H1 (cell line): ENCODE data around the gene NOP9. TPM values are rescaled to one million over a fixed set of nuclear protein-coding genes. Genes with fewer than 3 reads are reported as not detected.

Source experiments
- CBX8 ChIP-seq: fragments of 300-800, 300-1000 bp; sonication (generic); IDR thresholded peaks from 2 replicates; pipeline ENCODE4 v1.7.1; 2016; ENCODE audit warnings: low read depth, low read length, borderline replicate concordance
- POLR2AphosphoS5 ChIP-seq: IDR thresholded peaks from 2 replicates; pipeline ENCODE4 v1.6.1; 2011; ENCODE audit warnings: low read depth, low read length
- SIN3A ChIP-seq, 2 experiments: IDR thresholded peaks in 1 of 2; conservative IDR thresholded peaks in 1 of 2; 2 replicates each; pipeline ENCODE4 v1.6.1; 2011 to 2012; ENCODE audit warnings: low read length in 2 of 2, improper control_type of control experiment in 1 of 2, low read depth in 1 of 2, mild to moderate bottlenecking in 1 of 2
- SP1 ChIP-seq: IDR thresholded peaks from 2 replicates; pipeline ENCODE4 v1.6.1; 2011; ENCODE audit warnings: low read depth, low read length
- SP4 ChIP-seq: IDR thresholded peaks from 2 replicates; pipeline ENCODE4 v1.6.1; 2012; ENCODE audit warnings: low read length, inconsistent platforms
- SRF ChIP-seq: IDR thresholded peaks from 2 replicates; pipeline ENCODE4 v1.6.1; 2011; ENCODE audit warnings: mild to moderate bottlenecking, low read depth, low read length, moderate library complexity
- ZNF274 ChIP-seq: IDR thresholded peaks from 2 replicates; pipeline ENCODE4 v1.7.0; 2012; ENCODE audit warnings: low read length, borderline replicate concordance; ENCODE audit errors: extremely low read depth
- polyA plus RNA-seq, 7 experiments: library from polyadenylated mRNA; depleted of rRNA in 3 of 7; stranded (reverse) in 5 of 7; unstranded in 2 of 7; fragments of >200 nt in 5 of 7; fragments of 200-250 nt in 2 of 7; gene quantifications; 1 replicate in 5 of 7; 2 replicates in 1 of 7; 4 replicates in 1 of 7; pipeline versions ENCODE4 v1.2.1 to v1.2.3, GENCODE V29; 2011 to 2013; ENCODE audit warnings: missing spikeins in 2 of 7, mixed read lengths in 2 of 7
- total RNA-seq: library from RNA; stranded (reverse); fragmentation: NEBNext Ultra II Directional; extraction: Animal tissue kit (Norgen Biotek cat#: 25700); gene quantifications from 2 replicates; pipeline ENCODE4 v1.2.1, GENCODE V29; 2021

Gene NOP9
- total and polyA plus RNA-seq, 2 of the 8 experiments (the other 6 are each of a cell fraction or from before 2014, with no cell fraction given) = 17.8 to 34.8 TPM

DNA sequence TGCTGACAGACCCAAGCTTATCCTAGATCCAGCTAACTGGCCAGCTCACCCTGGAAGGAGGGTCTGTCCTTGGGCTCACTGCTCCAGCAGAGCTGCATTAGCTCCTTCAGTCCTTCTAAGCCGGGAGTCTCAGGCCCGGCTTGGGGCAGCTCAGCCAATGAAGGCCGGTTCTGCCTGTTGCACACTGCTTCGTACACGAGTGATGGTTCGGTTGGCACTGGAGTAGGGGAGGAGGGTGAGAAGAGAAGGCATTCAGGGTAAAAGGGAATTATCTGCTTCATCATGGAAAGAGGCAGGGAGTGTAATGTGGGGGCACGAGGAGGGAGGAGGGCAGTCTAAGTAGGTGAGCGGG lies 38.1 kb downstream of the NOP9 start (continued):
- TF ChIP-seq SP4 (no peak), SP1 (no peak), POLR2AphosphoS5 (no peak), SRF (no peak), CBX8 (no peak), ZNF274 (no peak), SIN3A (conservative IDR thresholded peaks at IDR 0.05 in 1 of 2, IDR thresholded peaks at IDR 0.05 in 1 of 2; ENCODE audit: low read depth in 1 of 2, low read length in 2 of 2) (no peak)
